ENCODE data around the gene MCM9.

Gene MCM9

DNA sequence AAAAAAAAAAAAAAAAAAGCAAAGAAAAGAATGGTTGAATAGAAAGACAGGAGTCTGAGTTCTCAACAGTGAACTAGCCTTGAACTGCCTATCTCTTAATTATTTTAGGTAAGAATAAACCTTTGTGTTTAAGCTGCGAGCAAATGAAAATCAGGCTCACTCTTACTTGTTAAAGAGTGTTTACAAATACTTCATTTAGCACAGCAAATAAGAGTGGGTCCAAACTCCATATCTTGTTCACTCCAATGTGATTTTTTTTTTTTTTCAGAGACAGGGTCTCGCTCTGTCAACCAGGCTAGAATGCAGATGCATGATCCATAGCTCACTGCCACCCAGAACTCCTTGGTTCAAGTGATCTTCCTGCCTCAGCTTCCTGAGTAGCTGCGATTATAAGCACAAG is 11.9 kb downstream of the MCM9 start:
- Histone ChIP-seq H3K27ac (ENCODE audit: low read depth, low read length) (no peak overlapping the region), H3F3A (ENCODE audit: control insufficient read depth, insufficient read depth) (no peaks in the 10 kb centered on the region), H3K4me1 (ENCODE audit: control insufficient read depth, low read length) (no peaks in the 10 kb centered on the region), H3K4me2 (ENCODE audit: low read length) (no peak overlapping the region), H4K20me1 (ENCODE audit: control insufficient read depth, insufficient read depth, low read depth, low read length) (0 out of 2 replicates have a peak, but pooled peaks cover 2% of the 10 kb centered on the region), H3K79me2 (ENCODE audit: control insufficient read depth, low read length) (peaks cover 4% of the 10 kb centered on the region; the same call in 1 of the 2 replicates), H3K4me3 (ENCODE audit: low read length) (no peak overlapping the region), H3K9me2 (replicated peaks; ENCODE audit: control insufficient read depth, low read length) (no peaks in the 10 kb centered on the region), H3K36me3 (ENCODE audit: control insufficient read depth, low read length) (peaks cover 65% of the 10 kb centered on the region), H3K27me3 (ENCODE audit: control insufficient read depth, low read length) (no peaks in the 10 kb centered on the region), H3K9me3 (ENCODE audit: control insufficient read depth, insufficient read depth, low read length) (no peaks in the 10 kb centered on the region)
- TF ChIP-seq, protein P1, sequence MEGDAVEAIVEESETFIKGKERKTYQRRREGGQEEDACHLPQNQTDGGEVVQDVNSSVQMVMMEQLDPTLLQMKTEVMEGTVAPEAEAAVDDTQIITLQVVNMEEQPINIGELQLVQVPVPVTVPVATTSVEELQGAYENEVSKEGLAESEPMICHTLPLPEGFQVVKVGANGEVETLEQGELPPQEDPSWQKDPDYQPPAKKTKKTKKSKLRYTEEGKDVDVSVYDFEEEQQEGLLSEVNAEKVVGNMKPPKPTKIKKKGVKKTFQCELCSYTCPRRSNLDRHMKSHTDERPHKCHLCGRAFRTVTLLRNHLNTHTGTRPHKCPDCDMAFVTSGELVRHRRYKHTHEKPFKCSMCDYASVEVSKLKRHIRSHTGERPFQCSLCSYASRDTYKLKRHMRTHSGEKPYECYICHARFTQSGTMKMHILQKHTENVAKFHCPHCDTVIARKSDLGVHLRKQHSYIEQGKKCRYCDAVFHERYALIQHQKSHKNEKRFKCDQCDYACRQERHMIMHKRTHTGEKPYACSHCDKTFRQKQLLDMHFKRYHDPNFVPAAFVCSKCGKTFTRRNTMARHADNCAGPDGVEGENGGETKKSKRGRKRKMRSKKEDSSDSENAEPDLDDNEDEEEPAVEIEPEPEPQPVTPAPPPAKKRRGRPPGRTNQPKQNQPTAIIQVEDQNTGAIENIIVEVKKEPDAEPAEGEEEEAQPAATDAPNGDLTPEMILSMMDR (IDR thresholded peaks at IDR 0.05; ENCODE audit: low read depth, low read length, poor library complexity, severe bottlenecking): no peak
- no peak for TF ChIP-seq EZH2phosphoT487 (IDR thresholded peaks at IDR 0.05; ENCODE audit: borderline replicate concordance, low read length)

DNA sequence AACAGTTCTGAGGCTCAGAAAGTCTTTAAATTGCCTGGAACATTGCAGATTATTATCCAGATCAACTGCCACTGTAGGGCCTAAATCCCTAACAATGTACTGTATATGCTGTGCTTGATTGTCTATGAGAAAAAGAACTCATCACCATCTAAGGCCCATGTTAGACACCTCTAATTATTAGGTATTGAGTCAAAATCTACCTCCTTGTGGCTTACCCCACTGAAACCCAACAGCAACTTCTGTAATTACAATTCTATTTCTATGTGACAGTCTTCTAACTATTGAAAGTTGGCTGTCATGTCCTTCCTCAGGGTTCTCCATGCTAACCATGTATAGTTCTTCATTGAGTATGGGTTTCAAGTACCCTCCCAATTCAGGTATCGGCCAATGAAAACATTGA is 13.9 kb downstream of the MCM9 start:
- Histone ChIP-seq H3F3A (ENCODE audit: control insufficient read depth, insufficient read depth) (no peaks in the 10 kb centered on the region), H4K20me1 (ENCODE audit: control insufficient read depth, insufficient read depth, low read depth, low read length) (0 out of 2 replicates have a peak, but pooled peaks cover 2% of the 10 kb centered on the region), H3K4me3 (ENCODE audit: low read length) (no peak overlapping the region), H3K9me3 (ENCODE audit: control insufficient read depth, insufficient read depth, low read length) (no peaks in the 10 kb centered on the region), H3K4me2 (ENCODE audit: low read length) (no peak overlapping the region), H3K36me3 (ENCODE audit: control insufficient read depth, low read length) (peaks cover 67% of the 10 kb centered on the region), H3K27ac (ENCODE audit: low read depth, low read length) (no peak overlapping the region), H3K27me3 (ENCODE audit: control insufficient read depth, low read length) (no peaks in the 10 kb centered on the region), H3K4me1 (ENCODE audit: control insufficient read depth, low read length) (no peaks in the 10 kb centered on the region), H3K79me2 (ENCODE audit: control insufficient read depth, low read length) (peaks cover 2% of the 10 kb centered on the region; the same call in 1 of the 2 replicates), H3K9me2 (replicated peaks; ENCODE audit: control insufficient read depth, low read length) (no peaks in the 10 kb centered on the region)
- TF ChIP-seq EZH2phosphoT487 (IDR thresholded peaks at IDR 0.05; ENCODE audit: borderline replicate concordance, low read length): no peak
- TF ChIP-seq, protein P1 (IDR thresholded peaks at IDR 0.05; ENCODE audit: low read depth, low read length, poor library complexity, severe bottlenecking): no peak

DNA sequence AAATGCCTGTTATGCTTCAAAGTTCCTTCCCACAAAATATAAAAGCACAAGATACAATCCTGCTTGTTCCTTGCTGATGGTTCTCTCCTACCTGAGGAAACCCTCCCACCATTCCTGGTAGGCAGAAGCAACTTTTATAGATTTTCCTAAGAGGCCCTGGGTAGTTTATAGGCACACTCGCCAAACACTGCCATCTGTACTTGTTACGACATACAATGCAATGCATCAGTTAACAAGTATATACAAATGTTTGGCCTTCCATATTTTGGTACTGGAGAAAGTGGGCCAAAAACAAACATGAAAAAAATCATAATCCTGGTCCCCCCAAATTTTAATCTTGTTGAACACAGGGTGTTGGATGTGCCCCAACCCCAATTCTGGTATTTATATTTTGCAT is 16.6 kb downstream of the MCM9 start:
- 0 out of 2 replicates have a peak, but pooled peaks cover 2% of the 10 kb centered on the region for H4K20me1 ChIP-seq (ENCODE audit: control insufficient read depth, insufficient read depth, low read depth, low read length)
- no peak overlapping the region for H3K27ac ChIP-seq (ENCODE audit: low read depth, low read length)
- no peaks in the 10 kb centered on the region for H3K27me3 ChIP-seq (ENCODE audit: control insufficient read depth, low read length)
- no peaks in the 10 kb centered on the region for H3K79me2 ChIP-seq (ENCODE audit: control insufficient read depth, low read length)
- no peak overlapping the region for H3K4me2 ChIP-seq (ENCODE audit: low read length)
- TF ChIP-seq EZH2phosphoT487 (IDR thresholded peaks at IDR 0.05; ENCODE audit: borderline replicate concordance, low read length): no peak
- TF ChIP-seq, protein P1 (IDR thresholded peaks at IDR 0.05; ENCODE audit: low read depth, low read length, poor library complexity, severe bottlenecking): no peak
- H3K9me2 ChIP-seq (replicated peaks; ENCODE audit: control insufficient read depth, low read length): no peaks in the 10 kb centered on the region
- H3K9me3 ChIP-seq (ENCODE audit: control insufficient read depth, insufficient read depth, low read length): no peaks in the 10 kb centered on the region
- H3F3A ChIP-seq (ENCODE audit: control insufficient read depth, insufficient read depth): no peaks in the 10 kb centered on the region
- H3K36me3 ChIP-seq (ENCODE audit: control insufficient read depth, low read length): peaks cover 80% of the 10 kb centered on the region
- no peaks in the 10 kb centered on the region for H3K4me1 ChIP-seq (ENCODE audit: control insufficient read depth, low read length)
- H3K4me3 ChIP-seq (ENCODE audit: low read length): no peak overlapping the region
